Fibroblast of lung (primary cell): ENCODE measurements around the gene TAF11L6. TPM values are rescaled to one million over a fixed set of nuclear protein-coding genes. Genes with fewer than 3 reads are reported as not detected.
"Not testable (repeated sequence)": the region's sequence is repeated elsewhere in the genome, so short reads cannot be mapped to it uniquely, and the experiment has no call there.

ENCODE experiments used
- DNase-seq, 2 donors: peaks; one replicate each; pipeline versions ENCODE4 v3.0.0 to v3.0.0-alpha.2; 2010; ENCODE audit warnings: low read depth in 2 of 2
- H2AFZ ChIP-seq: 2 replicates; pipeline ENCODE4 v1.5.1; 2012; ENCODE audit warnings: low read length, control low read depth, inconsistent platforms
- H3K27ac ChIP-seq: 2 replicates; pipeline ENCODE4 v1.5.1; 2011; ENCODE audit warnings: low read length, control low read depth; ENCODE audit not compliant: insufficient read depth
- H3K27me3 ChIP-seq: 2 replicates; pipeline ENCODE4 v1.5.1; 2011; ENCODE audit warnings: mild to moderate bottlenecking, low read length; ENCODE audit not compliant: control insufficient read depth, insufficient read depth
- H3K36me3 ChIP-seq: 2 replicates; pipeline ENCODE4 v1.5.1; 2011; ENCODE audit warnings: low read length; ENCODE audit not compliant: control insufficient read depth, insufficient read depth
- H3K4me1 ChIP-seq: 2 replicates; pipeline ENCODE4 v1.5.1; 2011; ENCODE audit warnings: low read length; ENCODE audit not compliant: control insufficient read depth, insufficient read depth; ENCODE audit errors: extremely low read depth
- H3K4me2 ChIP-seq: 2 replicates; pipeline ENCODE4 v1.5.1; 2011; ENCODE audit warnings: low read length, control low read depth; ENCODE audit not compliant: insufficient read depth; ENCODE audit errors: extremely low read depth
- H3K4me3 ChIP-seq, 4 experiments: fragments of 200-600 bp in 1 of 4; sonication (generic) in 1 of 4; replicated peaks in 1 of 4; 2 replicates each; pipeline ENCODE4 v1.5.1; 2011 to 2016; ENCODE audit warnings: low read length in 4 of 4, low read depth in 3 of 4, mild to moderate bottlenecking in 3 of 4, control low read depth in 2 of 4, inconsistent platforms in 1 of 4, mixed read lengths in 1 of 4; ENCODE audit not compliant: insufficient read depth in 1 of 4; ENCODE audit errors: control extremely low read depth in 1 of 4
- H3K79me2 ChIP-seq: 2 replicates; pipeline ENCODE4 v1.5.1; 2012; ENCODE audit warnings: mild to moderate bottlenecking, low read length, inconsistent platforms; ENCODE audit not compliant: control insufficient read depth, insufficient read depth
- H3K9ac ChIP-seq: 2 replicates; pipeline ENCODE4 v1.5.1; 2011; ENCODE audit warnings: mild to moderate bottlenecking, low read length, control low read depth; ENCODE audit not compliant: insufficient read depth
- H3K9me3 ChIP-seq: 2 replicates; pipeline ENCODE4 v1.5.1; 2012; ENCODE audit warnings: low read depth, low read length; ENCODE audit not compliant: control insufficient read depth, insufficient read depth
- H4K20me1 ChIP-seq: 2 replicates; pipeline ENCODE4 v1.5.1; 2011; ENCODE audit warnings: low read length; ENCODE audit not compliant: control insufficient read depth, insufficient read depth; ENCODE audit errors: extremely low read depth
- EZH2 ChIP-seq: IDR thresholded peaks from 2 replicates; pipeline ENCODE4 v1.5.1; 2012; ENCODE audit warnings: low read length, control low read depth, mild to moderate bottlenecking; ENCODE audit errors: missing control alignments
- polyA plus RNA-seq, 2 donors: library from polyadenylated mRNA; depleted of rRNA in 1 of 2; stranded (reverse) in 1 of 2; unstranded in 1 of 2; fragments of >200 nt; gene quantifications; 2 replicates each; pipeline ENCODE4 v1.2.1, GENCODE V29; 2011 to 2012; ENCODE audit warnings: missing spikeins in 1 of 2
- total RNA-seq: library from RNA; depleted of rRNA; stranded (reverse); fragments of >200 nt; gene quantifications from 2 replicates; pipeline ENCODE4 v1.2.1, GENCODE V29; 2014
- TF ChIP-seq, protein P1 (sequence below), 2 donors: IDR thresholded peaks in 1 of 2; conservative IDR thresholded peaks in 1 of 2; 1 replicate in 1 of 2; 2 replicates in 1 of 2; pipeline ENCODE4 v1.5.1; 2011 to 2012; ENCODE audit warnings: low read length in 2 of 2, control low read depth in 1 of 2, inconsistent platforms in 1 of 2, low read depth in 1 of 2, mild to moderate bottlenecking in 1 of 2

Gene TAF11L6
- total and polyA plus RNA-seq, 2 donors (not counting 1 experiment from before 2014, with no cell fraction given) = not detected

DNA sequence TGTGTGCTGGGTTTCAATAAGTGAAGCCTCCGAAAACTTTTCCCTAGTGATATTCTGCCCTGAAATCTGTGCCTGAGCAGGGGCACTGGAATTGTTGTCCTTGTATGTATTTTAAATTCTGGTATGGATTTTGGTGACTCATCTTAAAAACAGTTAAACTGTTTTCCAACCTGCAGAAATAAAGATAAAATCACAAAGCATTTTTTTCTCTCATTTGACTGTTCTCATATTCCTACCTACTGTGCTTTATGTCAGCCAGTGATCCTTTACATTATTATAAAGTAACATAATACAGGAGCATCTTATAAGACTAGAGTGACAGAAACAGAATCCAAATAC lies 41.3 kb upstream of the TAF11L6 start:
- Histone ChIP-seq H4K20me1 (no peaks in the 10 kb centered on the region), H3K4me1 (no peaks in the 10 kb centered on the region)

DNA sequence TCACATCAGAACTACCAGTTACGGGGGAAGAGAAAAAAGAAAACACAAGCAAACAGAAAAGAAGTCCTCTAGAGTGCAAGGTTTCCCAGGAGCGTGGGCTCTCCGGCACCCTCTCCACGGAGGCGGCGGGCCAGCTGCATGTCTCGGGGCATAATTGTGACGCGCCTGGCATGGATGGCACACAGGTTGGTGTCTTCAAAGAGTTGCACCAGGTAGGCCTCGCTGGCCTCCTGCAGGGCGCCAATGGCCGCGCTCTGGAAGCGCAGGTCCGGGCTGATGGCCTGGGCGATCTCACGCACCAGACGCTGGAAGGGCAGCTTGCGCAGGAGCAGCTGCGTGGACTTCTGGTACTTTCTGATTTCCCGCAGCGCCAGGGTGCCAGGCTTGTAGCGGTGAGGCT lies 37.2 kb upstream of the TAF11L6 start:
- not testable (repeated sequence) for H3K4me1 ChIP-seq, DNase-seq, H3K27ac ChIP-seq, H3K4me3 ChIP-seq, H4K20me1 ChIP-seq, H3K27me3 ChIP-seq, H2AFZ ChIP-seq, H3K9me3 ChIP-seq, H3K4me2 ChIP-seq, H3K79me2 ChIP-seq, H3K9ac ChIP-seq, H3K36me3 ChIP-seq

More for the DNA sequence above, 41.3 kb upstream of the TAF11L6 start:
- no peaks in the 10 kb centered on the region for H3K36me3 ChIP-seq
- no peaks in the 10 kb centered on the region for H3K27me3 ChIP-seq
- no peaks in the 10 kb centered on the region for H3K9me3 ChIP-seq
- no peak overlapping the region for H3K4me3 ChIP-seq
- DNase-seq = peak in 1 of 2 donors; percentile 1
- H3K79me2 ChIP-seq = no peaks in the 10 kb centered on the region
- H3K27ac ChIP-seq = no peak overlapping the region
- no peak overlapping the region for H2AFZ ChIP-seq
- TF ChIP-seq EZH2 = no peak
- TF ChIP-seq, protein P1, sequence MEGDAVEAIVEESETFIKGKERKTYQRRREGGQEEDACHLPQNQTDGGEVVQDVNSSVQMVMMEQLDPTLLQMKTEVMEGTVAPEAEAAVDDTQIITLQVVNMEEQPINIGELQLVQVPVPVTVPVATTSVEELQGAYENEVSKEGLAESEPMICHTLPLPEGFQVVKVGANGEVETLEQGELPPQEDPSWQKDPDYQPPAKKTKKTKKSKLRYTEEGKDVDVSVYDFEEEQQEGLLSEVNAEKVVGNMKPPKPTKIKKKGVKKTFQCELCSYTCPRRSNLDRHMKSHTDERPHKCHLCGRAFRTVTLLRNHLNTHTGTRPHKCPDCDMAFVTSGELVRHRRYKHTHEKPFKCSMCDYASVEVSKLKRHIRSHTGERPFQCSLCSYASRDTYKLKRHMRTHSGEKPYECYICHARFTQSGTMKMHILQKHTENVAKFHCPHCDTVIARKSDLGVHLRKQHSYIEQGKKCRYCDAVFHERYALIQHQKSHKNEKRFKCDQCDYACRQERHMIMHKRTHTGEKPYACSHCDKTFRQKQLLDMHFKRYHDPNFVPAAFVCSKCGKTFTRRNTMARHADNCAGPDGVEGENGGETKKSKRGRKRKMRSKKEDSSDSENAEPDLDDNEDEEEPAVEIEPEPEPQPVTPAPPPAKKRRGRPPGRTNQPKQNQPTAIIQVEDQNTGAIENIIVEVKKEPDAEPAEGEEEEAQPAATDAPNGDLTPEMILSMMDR (conservative IDR thresholded peaks at IDR 0.05 in 1 of 2, IDR thresholded peaks at IDR 0.05 in 1 of 2; ENCODE audit: low read depth in 1 of 2, low read length in 2 of 2) = no peak
- H3K9ac ChIP-seq = no peak overlapping the region
- no peak overlapping the region for H3K4me2 ChIP-seq

DNA sequence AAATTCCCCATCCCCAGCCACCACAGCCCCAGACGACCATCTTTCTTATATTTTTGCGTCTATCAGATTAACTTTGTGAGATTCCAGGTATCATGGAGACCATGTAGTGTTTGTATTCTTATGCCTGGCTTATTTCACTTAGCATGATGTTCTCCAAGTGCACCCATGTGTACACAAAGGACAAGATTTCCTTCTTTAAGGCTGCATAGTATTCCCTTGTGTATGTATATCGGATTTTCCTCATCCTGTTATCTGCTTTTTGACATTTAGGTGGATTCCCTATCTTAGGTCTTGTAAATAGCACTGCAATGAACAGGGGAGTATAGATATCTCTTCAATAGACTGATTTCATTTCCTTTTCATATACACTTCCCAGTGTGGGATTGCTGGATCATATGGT lies 35.7 kb upstream of the TAF11L6 start:
- H3K27me3 ChIP-seq = peaks cover 2% of the 10 kb centered on the region
- H3K36me3 ChIP-seq = no peaks in the 10 kb centered on the region
- no peak overlapping the region for H3K4me2 ChIP-seq
- no peak overlapping the region for H3K4me3 ChIP-seq
- no peak overlapping the region for H3K27ac ChIP-seq
- H4K20me1 ChIP-seq = no peaks in the 10 kb centered on the region
- no peak overlapping the region for H2AFZ ChIP-seq
- no peaks in the 10 kb centered on the region for H3K4me1 ChIP-seq
- DNase-seq = no peak
- H3K79me2 ChIP-seq = no peaks in the 10 kb centered on the region
- H3K9me3 ChIP-seq = no peaks in the 10 kb centered on the region
- TF ChIP-seq EZH2 = no peak
- TF ChIP-seq, protein P1 (conservative IDR thresholded peaks at IDR 0.05 in 1 of 2, IDR thresholded peaks at IDR 0.05 in 1 of 2; ENCODE audit: low read depth in 1 of 2, low read length in 2 of 2) = no peak
- H3K9ac ChIP-seq = no peak overlapping the region
